T-cell (primary cell): ENCODE measurements around the gene MAL. TPM values are rescaled to one million over a fixed set of nuclear protein-coding genes. Genes with fewer than 3 reads are reported as not detected.

Source experiments
- ATAC-seq, 4 experiments: fragments of 200-7000 bp in 3 of 4; fragments of 150-1000 bp in 1 of 4; cut with Tn5 transposase; replicated peaks in 1 of 4; 1 replicate in 3 of 4; 2 replicates in 1 of 4; pipeline ENCODE4 v1.10.0; 2021; ENCODE audit warnings: moderate library complexity in 3 of 4, mild to moderate bottlenecking in 2 of 4, moderate number of reproducible peaks in 1 of 4
- CTCF ChIA-PET, 2 donors: fragments of 300-600 bp; sonication (Branson Sonifier 250); formaldehyde crosslinking; loops; one replicate each; lab custom pipeline; 2022; ENCODE audit warnings: antibody characterized with exemption in 2 of 2; lab: Charles Lee
- POLR2A ChIA-PET, 2 donors: fragments of 300-600 bp; sonication (Branson Sonifier 250); formaldehyde crosslinking; loops; one replicate each; lab custom pipeline; 2022; ENCODE audit warnings: antibody characterized with exemption in 2 of 2; lab: Charles Lee
- DNase-seq, 35 experiments: peaks; one replicate each; pipeline versions ENCODE4 v3.0.0 to v3.0.0-alpha.2; 2013 to 2023
- H3K27ac ChIP-seq: one replicate; pipeline ENCODE4 v1.5.1; 2013; ENCODE audit warnings: low read length
- H3K27me3 ChIP-seq, 2 experiments: replicated peaks in 1 of 2; 1 replicate in 1 of 2; 2 replicates in 1 of 2; pipeline versions ENCODE4 v1.6.1 to v1.7.0; 2013; ENCODE audit warnings: low read length in 1 of 2, mixed read lengths in 1 of 2; ENCODE audit not compliant: control insufficient read depth in 2 of 2, insufficient read depth in 2 of 2; ENCODE audit errors: extremely low read depth in 1 of 2
- H3K36me3 ChIP-seq, 2 donors: 1 replicate in 1 of 2; 2 replicates in 1 of 2; pipeline versions ENCODE4 v1.6.1 to v1.7.0; 2013; ENCODE audit warnings: low read length in 1 of 2; ENCODE audit not compliant: control insufficient read depth in 2 of 2, insufficient read depth in 1 of 2; ENCODE audit errors: extremely low read depth in 1 of 2
- H3K4me1 ChIP-seq, 2 experiments: 1 replicate in 1 of 2; 2 replicates in 1 of 2; pipeline versions ENCODE4 v1.6.1 to v1.7.0; 2013; ENCODE audit warnings: low read length in 2 of 2, mixed read lengths in 1 of 2; ENCODE audit not compliant: insufficient read depth in 2 of 2, control insufficient read depth in 1 of 2; ENCODE audit errors: extremely low read depth in 1 of 2
- H3K4me3 ChIP-seq, 2 donors: 1 replicate in 1 of 2; 2 replicates in 1 of 2; pipeline versions ENCODE4 v1.5.1 to v1.7.0; 2013; ENCODE audit warnings: mild to moderate bottlenecking in 2 of 2, low read length in 1 of 2, moderate library complexity in 1 of 2; ENCODE audit not compliant: control insufficient read depth in 1 of 2; ENCODE audit errors: extremely low read depth in 1 of 2
- H3K9me3 ChIP-seq: 2 replicates; pipeline ENCODE4 v1.7.0; 2013
- H3K27ac Mint-ChIP-seq, 2 donors: one replicate each; pipeline ENCODE4 v1.8.0; 2020 to 2021; ENCODE audit warnings: mild to moderate bottlenecking in 2 of 2, mixed read lengths in 2 of 2
- H3K27me3 Mint-ChIP-seq, 2 donors: one replicate each; pipeline ENCODE4 v1.8.0; 2021 to 2022; ENCODE audit warnings: mixed read lengths in 2 of 2
- H3K36me3 Mint-ChIP-seq: one replicate; pipeline ENCODE4 v1.8.0; 2021; ENCODE audit warnings: mixed read lengths
- H3K4me1 Mint-ChIP-seq, 3 donors: one replicate each; pipeline ENCODE4 v1.8.0; 2020 to 2022; ENCODE audit warnings: mixed read lengths in 3 of 3, mild to moderate bottlenecking in 1 of 3
- H3K4me3 Mint-ChIP-seq, 3 donors: one replicate each; pipeline ENCODE4 v1.8.0; 2020 to 2022; ENCODE audit warnings: mild to moderate bottlenecking in 3 of 3, mixed read lengths in 3 of 3, moderate library complexity in 3 of 3
- H3K9me3 Mint-ChIP-seq, 3 donors: one replicate each; pipeline ENCODE4 v1.8.0; 2020 to 2022; ENCODE audit warnings: mixed read lengths in 3 of 3
- WGBS: methylation state at CpG from one replicate; pipeline ENCODE4 v1.1.5; 2013; ENCODE audit warnings: missing lambda C conversion rate; ENCODE audit not compliant: insufficient coverage; 5-methylcytosine and 5-hydroxymethylcytosine counted together
- total RNA-seq, 35 experiments: library from RNA in 6 of 35; stranded (reverse) in 6 of 35; fragments of 120-200 nt in 1 of 35; gene quantifications; one replicate each; pipeline versions ENCODE4 v1.2.1 to v1.2.4 and lab custom pipeline; 2013 to 2026

The MAL gene
- total RNA-seq, 5 donors from 2014 or later (not counting 1 experiment from before 2014, with no cell fraction given): 129 to 179 (median 150) TPM

DNA sequence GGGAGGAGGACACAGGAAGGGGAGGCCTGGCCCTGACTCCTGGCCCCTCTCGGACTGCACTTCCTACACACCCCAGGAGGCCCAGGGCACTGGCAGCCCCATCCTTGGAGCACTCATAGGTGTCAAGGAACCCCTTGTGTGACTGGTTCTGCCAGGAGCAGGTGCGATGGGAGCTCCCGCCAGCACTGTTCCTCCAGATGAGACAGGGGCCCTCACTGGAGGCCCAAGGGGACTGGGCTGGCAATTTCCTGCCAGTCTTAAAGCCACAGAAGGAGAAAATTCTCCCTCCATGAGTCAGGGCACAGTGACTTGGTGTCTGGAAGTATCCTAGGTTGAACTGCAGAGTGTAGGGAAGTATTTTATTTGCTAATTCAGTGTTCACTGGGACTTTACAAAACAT is 42.8 kb upstream of the MAL start:
- Histone ChIP-seq H3K27ac (no peak overlapping the region), H3K4me3 (no peak overlapping the region), H3K36me3 (no peaks in the 10 kb centered on the region), H3K27me3 (peaks cover 0 to 34% of the 10 kb centered on the region in 2 experiments), H3K4me1 (no peaks in the 10 kb centered on the region), H3K9me3 (no peaks in the 10 kb centered on the region)
- CTCF ChIA-PET: no interaction called here
- no peaks in the 10 kb centered on the region for H3K36me3 Mint-ChIP-seq
- no peak overlapping the region for H3K27ac Mint-ChIP-seq
- WGBS: 44% methylated on average over 2 of the region's 3 CpGs
- no peaks in the 10 kb centered on the region for H3K4me1 Mint-ChIP-seq
- ATAC-seq: no peak
- no peak overlapping the region for H3K4me3 Mint-ChIP-seq
- DNase-seq: no peak
- POLR2A ChIA-PET: no interaction called here
- H3K9me3 Mint-ChIP-seq: no peaks in the 10 kb centered on the region
- peaks cover 21 to 25% of the 10 kb centered on the region in 2 donors for H3K27me3 Mint-ChIP-seq

DNA sequence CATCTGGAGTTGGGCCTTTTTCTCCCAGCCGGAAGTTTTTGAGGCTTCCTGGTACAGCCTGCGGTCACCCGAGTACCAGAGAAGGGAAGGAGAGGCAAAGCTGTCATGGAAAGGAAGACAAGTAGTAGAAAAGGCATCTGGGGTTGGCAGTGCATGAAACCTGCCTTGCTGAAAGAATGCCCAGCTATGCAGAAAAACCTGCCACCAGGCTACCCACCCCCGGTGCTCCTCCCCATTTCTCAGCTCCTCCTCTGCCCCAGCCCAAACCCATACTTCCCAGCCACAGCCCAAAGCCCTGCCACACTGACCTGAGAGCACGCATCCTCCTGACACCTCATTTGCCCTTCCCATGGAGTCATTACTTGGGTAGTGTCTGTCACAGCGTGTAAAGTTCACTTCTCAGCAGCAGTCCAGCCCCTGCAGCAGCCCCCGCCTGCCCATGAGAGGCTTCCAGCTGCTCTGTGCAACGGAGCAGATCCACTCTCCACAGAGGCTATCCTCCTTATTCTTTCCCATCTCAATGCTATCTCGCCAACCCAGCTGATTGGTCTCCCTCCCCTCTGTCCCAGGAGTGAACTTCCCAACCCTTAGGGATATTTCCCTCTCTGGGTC is 40.4 kb upstream of the MAL start:
- CTCF ChIA-PET: interaction anchor here in 1 of 2 donors (0.7 kb wide), 2 partner anchors 28 to 95 kb away, joined by 3 to 5 read pairs; no protein-coding TSS in a partner anchor
- DNase-seq (no peak), ATAC-seq (no peak)
- H3K36me3 ChIP-seq: no peaks in the 10 kb centered on the region
- peaks cover 15 to 20% of the 10 kb centered on the region in 2 donors for H3K27me3 Mint-ChIP-seq
- peaks cover 0 to 33% of the 10 kb centered on the region in 2 experiments for H3K27me3 ChIP-seq
- H3K27ac Mint-ChIP-seq: no peak overlapping the region
- no peak overlapping the region for H3K27ac ChIP-seq
- H3K9me3 ChIP-seq: no peaks in the 10 kb centered on the region
- no peaks in the 10 kb centered on the region for H3K9me3 Mint-ChIP-seq
- no peaks in the 10 kb centered on the region for H3K4me1 ChIP-seq
- H3K4me3 Mint-ChIP-seq: no peak overlapping the region
- H3K36me3 Mint-ChIP-seq: no peaks in the 10 kb centered on the region
- 65% methylated on average over 6 of the region's 9 CpGs for WGBS
- POLR2A ChIA-PET: no interaction called here
- H3K4me1 Mint-ChIP-seq: no peaks in the 10 kb centered on the region
- H3K4me3 ChIP-seq: no peak overlapping the region

DNA sequence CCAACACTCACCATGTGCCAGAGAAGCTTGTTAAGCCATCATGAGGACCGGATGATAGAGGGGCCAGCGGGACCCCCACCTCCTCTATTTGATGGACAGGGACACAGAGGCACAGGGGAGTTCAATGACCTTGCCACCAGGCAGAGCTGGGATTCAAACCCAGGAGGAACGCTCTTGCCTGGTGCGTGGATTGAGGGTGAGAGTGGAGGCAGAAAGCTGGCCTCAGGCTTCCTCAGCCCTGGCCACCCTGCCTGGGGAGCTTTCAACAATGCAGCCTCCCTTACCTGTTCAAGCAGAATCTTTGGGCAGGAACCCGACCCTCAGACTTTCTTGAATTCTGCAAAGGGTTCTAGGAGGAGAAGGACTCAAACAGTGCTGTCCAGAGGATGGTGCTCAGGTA is 39.9 kb upstream of the MAL start:
- ChIA-PET CTCF (interaction anchor here (0.7 to 1.3 kb wide), 4 partner anchors 9 to 94 kb away, joined by 3 to 5 read pairs (median 4); no protein-coding TSS in a partner anchor), POLR2A (no interaction called here)
- Histone ChIP-seq H3K27ac (no peak overlapping the region), H3K4me3 (no peak overlapping the region), H3K4me1 (no peaks in the 10 kb centered on the region), H3K9me3 (no peaks in the 10 kb centered on the region), H3K36me3 (no peaks in the 10 kb centered on the region), H3K27me3 (peaks cover 0 to 30% of the 10 kb centered on the region in 2 experiments)
- no peak for ATAC-seq
- H3K36me3 Mint-ChIP-seq: no peaks in the 10 kb centered on the region
- no peak overlapping the region for H3K4me3 Mint-ChIP-seq
- WGBS: 84% methylated on average over 4 of the region's 5 CpGs
- no peak for DNase-seq
- H3K4me1 Mint-ChIP-seq: no peaks in the 10 kb centered on the region
- H3K27ac Mint-ChIP-seq: no peak overlapping the region
- no peaks in the 10 kb centered on the region for H3K9me3 Mint-ChIP-seq
- H3K27me3 Mint-ChIP-seq: peaks cover 15 to 20% of the 10 kb centered on the region in 2 donors

DNA sequence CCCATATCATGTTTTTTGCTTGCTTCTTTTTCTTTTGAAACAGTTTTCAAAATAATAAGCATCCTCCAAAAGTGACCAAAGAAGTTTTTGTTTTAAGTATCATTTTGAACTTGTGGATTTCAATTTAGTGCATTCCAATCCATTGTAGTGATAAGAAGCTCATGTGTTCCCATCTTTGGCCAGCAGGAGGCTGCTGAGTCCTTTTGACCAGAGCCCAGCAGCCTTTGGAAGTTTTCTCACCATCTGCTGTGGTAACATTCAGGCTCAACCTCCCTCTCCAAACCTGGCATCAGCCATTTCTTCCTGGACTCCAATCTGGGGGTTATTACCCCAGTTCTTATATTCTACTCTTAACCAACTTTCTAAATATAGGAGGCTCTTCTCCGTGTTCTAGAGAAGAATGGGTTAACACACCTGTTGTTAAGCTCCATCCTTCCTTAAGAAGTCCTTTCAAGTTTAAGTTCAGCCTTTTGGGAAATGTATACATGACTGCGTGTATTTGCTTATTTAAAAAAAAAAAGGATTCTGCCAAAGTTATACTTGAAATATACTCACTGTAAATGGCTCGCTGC is 39.0 kb upstream of the MAL start:
- Histone ChIP-seq H3K4me1 (no peaks in the 10 kb centered on the region), H3K27ac (no peak overlapping the region), H3K4me3 (no peak overlapping the region), H3K9me3 (no peaks in the 10 kb centered on the region), H3K27me3 (peaks cover 0 to 26% of the 10 kb centered on the region in 2 experiments), H3K36me3 (no peaks in the 10 kb centered on the region)
- no CpG with 5 or more reads among the region's 3 CpGs for WGBS
- ChIA-PET POLR2A (interaction anchor here in 1 of 2 donors (0.6 kb wide), 1 partner anchor 20 kb away, joined by 4 read pairs; no protein-coding TSS in a partner anchor), CTCF (interaction anchor here (0.7 to 1.3 kb wide), 6 partner anchors 10 to 131 kb away, joined by 3 to 4 read pairs (median 3); no protein-coding TSS in a partner anchor)
- no peaks in the 10 kb centered on the region for H3K36me3 Mint-ChIP-seq
- H3K27me3 Mint-ChIP-seq: peaks cover 15 to 19% of the 10 kb centered on the region in 2 donors
- H3K9me3 Mint-ChIP-seq: no peaks in the 10 kb centered on the region
- DNase-seq: peak in 16 of 35 experiments; percentile 8 to 52 (median 22)
- no peak overlapping the region for H3K27ac Mint-ChIP-seq
- H3K4me1 Mint-ChIP-seq: no peaks in the 10 kb centered on the region
- ATAC-seq: peak in 2 of 4 experiments; percentile 32 to 53
- no peak overlapping the region for H3K4me3 Mint-ChIP-seq

DNA sequence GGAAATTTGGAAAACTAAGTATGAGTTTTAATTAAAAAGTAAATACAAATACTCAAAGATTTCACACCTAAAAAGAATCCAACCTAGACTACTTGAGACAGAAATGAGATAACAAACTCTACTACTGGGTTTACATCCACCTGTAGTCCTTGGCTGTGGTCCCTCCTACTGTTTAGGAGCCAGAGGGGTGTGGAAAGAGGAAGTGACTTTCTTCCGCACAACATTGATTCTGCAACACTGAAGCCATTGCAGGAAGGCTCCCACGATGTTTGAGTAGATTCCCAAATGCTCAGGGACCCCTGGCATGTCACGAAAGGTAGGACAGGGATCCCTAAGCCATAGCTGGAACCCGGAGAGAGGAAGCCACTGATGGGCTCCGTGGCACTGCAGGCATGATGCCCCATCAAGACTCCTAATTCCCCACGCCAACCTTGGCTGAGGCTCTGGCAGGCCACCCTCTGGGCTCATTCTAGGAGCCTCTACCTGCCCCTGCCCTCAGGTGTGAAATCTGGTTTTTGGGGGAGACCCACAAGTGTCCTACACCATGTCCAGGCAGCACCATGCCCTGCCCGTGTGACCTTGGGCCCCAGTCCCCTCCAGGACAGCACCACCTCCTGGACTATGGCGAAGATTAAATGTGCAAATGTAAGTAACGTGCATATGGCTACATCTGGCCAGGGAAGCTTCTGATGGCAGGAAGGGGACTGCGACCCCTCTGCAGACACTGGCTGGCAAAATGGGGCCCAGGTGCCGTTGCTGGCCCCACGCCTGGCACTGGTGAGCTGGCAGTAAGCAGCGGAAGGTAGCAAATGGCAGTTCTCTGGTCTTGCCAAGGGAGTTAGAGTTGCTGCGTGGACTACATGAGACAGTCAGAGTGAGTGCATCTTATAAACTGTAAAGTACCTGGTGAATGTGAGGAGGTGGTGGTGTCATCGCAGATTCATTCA is 38.2 kb upstream of the MAL start:
- H3K27me3 ChIP-seq: peaks cover 0 to 21% of the 10 kb centered on the region in 2 experiments
- Mint-ChIP-seq H3K36me3 (no peaks in the 10 kb centered on the region), H3K27me3 (peaks cover 15 to 16% of the 10 kb centered on the region in 2 donors), H3K4me3 (no peak overlapping the region), H3K9me3 (no peaks in the 10 kb centered on the region), H3K4me1 (no peaks in the 10 kb centered on the region), H3K27ac (no peak overlapping the region)
- no peak overlapping the region for H3K4me3 ChIP-seq
- no peaks in the 10 kb centered on the region for H3K36me3 ChIP-seq
- H3K27ac ChIP-seq: no peak overlapping the region
- DNase-seq (no peak), ATAC-seq (no peak)
- H3K4me1 ChIP-seq: no peaks in the 10 kb centered on the region
- WGBS: 63% methylated on average over 10 of the region's 15 CpGs
- POLR2A ChIA-PET: no interaction called here
- H3K9me3 ChIP-seq: no peaks in the 10 kb centered on the region
- CTCF ChIA-PET: interaction anchor here in 1 of 2 donors (1.2 to 1.3 kb wide), 2 partner anchors 35 to 128 kb away, joined by 3 to 4 read pairs; no protein-coding TSS in a partner anchor

DNA sequence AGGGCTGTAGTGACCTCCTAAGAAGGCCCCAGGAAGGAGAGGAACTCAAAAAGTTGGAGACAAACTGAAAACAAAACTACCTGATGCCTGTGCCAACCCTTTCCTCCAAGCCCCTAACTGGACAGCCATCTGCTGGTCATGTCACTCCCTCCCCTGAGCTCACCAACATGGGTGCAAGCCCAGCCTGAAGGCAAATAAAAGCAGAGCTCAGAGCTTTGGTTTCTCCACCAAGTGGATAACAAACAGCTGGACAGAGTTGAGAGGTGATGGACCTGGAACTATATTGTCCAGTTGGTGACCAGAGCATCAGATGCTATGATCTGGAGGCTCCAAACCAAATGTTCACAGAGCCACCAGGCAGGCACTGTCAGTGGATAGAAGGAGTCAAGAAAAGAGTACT is 34.6 kb upstream of the MAL start:
- DNase-seq: no peak
- H3K4me3 Mint-ChIP-seq: no peak overlapping the region
- Histone ChIP-seq H3K4me1 (no peaks in the 10 kb centered on the region), H3K9me3 (no peaks in the 10 kb centered on the region), H3K27ac (no peak overlapping the region), H3K4me3 (no peak overlapping the region), H3K27me3 (peaks cover 0 to 30% of the 10 kb centered on the region in 2 experiments), H3K36me3 (no peaks in the 10 kb centered on the region)
- no peak overlapping the region for H3K27ac Mint-ChIP-seq
- ChIA-PET CTCF (no interaction called here), POLR2A (no interaction called here)
- H3K36me3 Mint-ChIP-seq: no peaks in the 10 kb centered on the region
- H3K27me3 Mint-ChIP-seq: peaks cover 6 to 15% of the 10 kb centered on the region in 2 donors
- no peaks in the 10 kb centered on the region for H3K9me3 Mint-ChIP-seq
- H3K4me1 Mint-ChIP-seq: no peaks in the 10 kb centered on the region
- no peak for ATAC-seq
